A549 (cell line): ENCODE results near the gene CD109. TPM values are rescaled to one million over a fixed set of nuclear protein-coding genes. Genes with fewer than 3 reads are reported as not detected.

Source experiments
- ATAC-seq, 2 experiments: fragments of 200-7000 bp in 1 of 2; fragments of >200 bp in 1 of 2; cut with Nextera tagmentation in 1 of 2; cut with Tn5 transposase in 1 of 2; 3 replicates each; pipeline versions ENCODE4 v1.8.0 to v1.9.1; 2018 to 2020; ENCODE audit warnings: mild to moderate bottlenecking in 1 of 2, moderate library complexity in 1 of 2
- CTCF ChIA-PET: fragments of 300-600 bp; sonication (Branson Sonifier 250); formaldehyde crosslinking; extraction: SDS; loops from one replicate; lab custom pipeline; 2021; ENCODE audit warnings: antibody characterized with exemption, inconsistent platforms; lab: Yijun Ruan, JAX
- POLR2A ChIA-PET: fragments of 350-600 bp; formaldehyde crosslinking; extraction: SDS; loops from one replicate; lab custom pipeline; 2021; ENCODE audit warnings: antibody characterized with exemption, inconsistent platforms; lab: Yijun Ruan, JAX
- DNase-seq, 2 experiments: peaks; one replicate each; pipeline versions ENCODE4 v3.0.0 to v3.0.0-alpha.2; 2011 to 2016; ENCODE audit warnings: low read depth in 1 of 2, low spot score in 1 of 2
- FAIRE-seq: peaks from 2 replicates; lab custom pipeline; 2011; peaks lifted over from hg19 to GRCh38; lab: Jason Lieb, UNC
- H3K27ac ChIP-seq, 2 experiments: fragments of >200 bp; sonication (Bioruptor Twin); formaldehyde crosslinking; 3 replicates each; pipeline ENCODE4 v1.5.1; 2016 to 2017
- H3K4me1 ChIP-seq: fragments of >200 bp; sonication (Bioruptor Twin); formaldehyde crosslinking; 3 replicates; pipeline ENCODE4 v1.6.1; 2016
- H3K4me2 ChIP-seq: fragments of >200 bp; sonication (Bioruptor Twin); formaldehyde crosslinking; 3 replicates; pipeline ENCODE4 v1.6.1; 2016
- H3K4me3 ChIP-seq: fragments of >200 bp; sonication (Bioruptor Twin); formaldehyde crosslinking; 3 replicates; pipeline ENCODE4 v1.5.1; 2016
- H3K9me3 ChIP-seq: fragments of >200 bp; sonication (Bioruptor Twin); formaldehyde crosslinking; 3 replicates; pipeline ENCODE4 v1.6.1; 2016
- CEBPB ChIP-seq, 2 experiments: fragments of >200 bp in 1 of 2; sonication (Bioruptor Twin) in 1 of 2; formaldehyde crosslinking in 1 of 2; IDR thresholded peaks; 2 replicates each; pipeline ENCODE4 v1.6.1; 2012 to 2016
- CHD2 ChIP-seq: fragments of 150-350 bp; IDR thresholded peaks from 2 replicates; pipeline ENCODE4 v1.6.1; 2014; ENCODE audit warnings: low read length; ENCODE audit not compliant: partially characterized antibody
- CHD4 ChIP-seq: fragments of 200-600 bp; sonication (generic); IDR thresholded peaks from 2 replicates; pipeline ENCODE4 v1.6.1; 2016; ENCODE audit warnings: antibody characterized with exemption, mild to moderate bottlenecking, borderline replicate concordance
- FOSL2 ChIP-seq, 2 experiments: fragments of 450-650 bp in 1 of 2; fragments of >200 bp in 1 of 2; sonication (Bioruptor Twin) in 1 of 2; formaldehyde crosslinking; IDR thresholded peaks; 2 replicates each; pipeline versions ENCODE4 v1.5.0 to v1.6.1; 2016 to 2020; ENCODE audit warnings: mild to moderate bottlenecking in 1 of 2, moderate library complexity in 1 of 2
- HOXA7 ChIP-seq: fragments of 250-450 bp; sonication (Bioruptor Pico); IDR thresholded peaks from 2 replicates; pipeline ENCODE4 v1.5.0; 2020; ENCODE audit warnings: mild to moderate bottlenecking, moderate library complexity
- HOXB5 ChIP-seq: fragments of 250-450 bp; sonication (Bioruptor Pico); IDR thresholded peaks from 2 replicates; pipeline ENCODE4 v1.5.0; 2020; ENCODE audit warnings: mild to moderate bottlenecking, moderate library complexity
- MYC ChIP-seq: IDR thresholded peaks from 2 replicates; pipeline ENCODE4 v1.6.1; 2012; ENCODE audit warnings: mild to moderate bottlenecking, inconsistent platforms, low read length, improper control_type of control experiment, borderline replicate concordance
- NFE2L2 ChIP-seq: fragments of 150-350 bp; conservative IDR thresholded peaks from 2 replicates; pipeline ENCODE4 v1.6.1; 2014; ENCODE audit warnings: low read length
- NR3C1 ChIP-seq: fragments of >200 bp; sonication (Bioruptor Twin); formaldehyde crosslinking; IDR thresholded peaks from 3 replicates; pipeline ENCODE4 v1.6.1; 2017
- POLR2AphosphoS2 ChIP-seq: conservative IDR thresholded peaks from 2 replicates; pipeline ENCODE4 v1.6.1; 2012; ENCODE audit warnings: low read length, improper control_type of control experiment, inconsistent platforms
- RARB ChIP-seq: fragments of 250-450 bp; sonication (Bioruptor Pico); IDR thresholded peaks from 2 replicates; pipeline ENCODE4 v1.8.0; 2021; ENCODE audit warnings: mild to moderate bottlenecking, moderate library complexity
- REST ChIP-seq: fragments of 200-600 bp; sonication (generic); IDR thresholded peaks from 2 replicates; pipeline ENCODE4 v1.6.1; 2016; ENCODE audit warnings: antibody characterized with exemption, mild to moderate bottlenecking, moderate library complexity
- SMC3 ChIP-seq: fragments of >200 bp; sonication (Bioruptor Twin); formaldehyde crosslinking; IDR thresholded peaks from 3 replicates; pipeline ENCODE4 v1.6.1; 2018; ENCODE audit warnings: inconsistent platforms
- USF2 ChIP-seq: fragments of 450-650 bp; IDR thresholded peaks from 2 replicates; pipeline ENCODE4 v1.6.1; 2014; ENCODE audit warnings: antibody characterized with exemption
- WGBS: methylation state at CpG from one replicate; pipeline ENCODE4 v1.1.6; 2017; ENCODE audit errors: missing lambda C conversion rate; 5-methylcytosine and 5-hydroxymethylcytosine counted together
- polyA plus RNA-seq, 4 experiments: library from polyadenylated mRNA; depleted of rRNA in 3 of 4; stranded (reverse); fragments of >200 nt; fragmentation: RNase III in 1 of 4; extraction: RNeasy Plus Mini Kit Qiagen cat#74134 plus additional on column Dnase treatment in 1 of 4; gene quantifications; 2 replicates in 3 of 4; 3 replicates in 1 of 4; pipeline ENCODE4 v1.2.3, GENCODE V29; 2011 to 2017
- TF ChIP-seq, protein P1 (sequence below): fragments of 250-450 bp; sonication (Bioruptor Pico); IDR thresholded peaks from 2 replicates; pipeline ENCODE4 v1.5.0; 2021; ENCODE audit warnings: mild to moderate bottlenecking, moderate library complexity, borderline replicate concordance
- TF ChIP-seq, protein P2 (sequence below): IDR thresholded peaks from 2 replicates; pipeline ENCODE4 v1.6.1; 2012

CD109 gene
- polyA plus RNA-seq, 2 of the 4 experiments (the other 2 are of a cell fraction): 18.3 to 56.7 TPM

DNA sequence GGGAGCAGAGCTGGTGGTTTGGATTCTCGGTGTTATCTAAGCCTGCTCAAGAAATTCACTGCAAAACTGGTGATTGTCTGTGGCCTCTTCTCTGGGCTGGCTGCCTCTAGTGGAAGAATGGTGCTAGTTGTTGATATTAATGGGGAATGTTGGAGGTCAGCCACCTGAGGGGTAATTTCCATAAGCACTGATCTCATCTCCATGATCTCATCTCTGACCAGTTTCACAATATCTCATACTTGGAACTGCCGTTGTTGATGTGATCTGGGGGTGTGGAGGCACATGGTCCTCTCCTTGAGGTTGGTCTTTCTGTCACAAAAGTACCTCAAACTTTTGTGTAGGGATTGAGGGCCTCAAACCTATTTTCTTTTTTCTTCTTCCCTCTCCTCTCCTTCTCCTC lies 102.6 kb downstream of the CD109 start:
- no peak overlapping the region for H3K27ac ChIP-seq
- peaks cover 33% of the 10 kb centered on the region for H3K4me1 ChIP-seq
- ChIA-PET POLR2A (no interaction called here), CTCF (no interaction called here)
- no peaks in the 10 kb centered on the region for H3K9me3 ChIP-seq
- WGBS: 50% methylated on average over 2 of the region's 2 CpGs
- DNase-seq: peak; percentile 31 to 57
- H3K4me3 ChIP-seq: no peak overlapping the region
- no peak for FAIRE-seq
- TF ChIP-seq FOSL2 (IDR thresholded peaks at IDR 0.05): no peak
- TF ChIP-seq FOSL2 (CRISPR knock-in tag; IDR thresholded peaks at IDR 0.05): 0 out of 2 replicates have a peak, but pooled peaks have one; percentile 8
- TF ChIP-seq MYC: no peak
- no peak for TF ChIP-seq CEBPB (IDR thresholded peaks at IDR 0.05)
- no peak for TF ChIP-seq POLR2AphosphoS2
- no peak for TF ChIP-seq HOXB5
- ATAC-seq: peak; percentile 76 to 80
- H3K4me2 ChIP-seq: no peak overlapping the region

GRCh38 chr6:73800997-73801396 lies 105.0 kb downstream of the CD109 start:
- no peak for ATAC-seq
- TF ChIP-seq USF2: no peak
- Histone ChIP-seq H3K9me3 (no peaks in the 10 kb centered on the region), H3K4me2 (no peak overlapping the region), H3K4me1 (peaks cover 39% of the 10 kb centered on the region), H3K4me3 (no peak overlapping the region), H3K27ac (no peak overlapping the region)
- 81% methylated on average over 1 of the region's 1 CpG for WGBS
- no peak for DNase-seq
- ChIA-PET CTCF (no interaction called here), POLR2A (no interaction called here)
- no peak for FAIRE-seq

DNA sequence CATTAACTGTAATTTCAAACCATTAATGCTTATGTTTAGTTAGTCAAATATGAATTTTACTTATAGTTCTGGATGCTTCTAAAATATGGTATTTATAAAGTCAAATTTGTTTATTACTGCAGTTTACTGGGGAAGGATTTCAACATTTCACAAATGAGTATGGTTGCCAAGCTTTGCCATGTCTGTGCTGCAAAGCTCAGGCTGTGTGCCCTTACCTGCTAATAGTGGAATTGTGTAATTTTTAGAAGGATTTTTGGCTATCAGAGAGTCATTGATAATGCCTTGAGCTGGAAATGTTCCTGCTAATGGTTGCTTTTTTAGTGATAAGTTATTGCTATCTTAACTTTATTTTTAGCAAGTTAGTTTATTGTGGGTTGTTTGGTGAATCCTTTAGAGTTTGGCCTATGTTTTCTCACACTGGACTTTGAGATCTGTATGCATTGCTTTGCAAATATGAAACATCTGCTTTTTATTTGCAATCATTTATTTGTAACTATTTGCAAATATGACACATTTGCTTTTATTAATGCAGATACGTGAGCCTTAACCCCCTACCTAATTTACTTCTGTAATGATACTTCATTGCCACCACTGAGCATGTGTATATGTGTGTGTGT lies 105.8 kb downstream of the CD109 start:
- H3K4me1 ChIP-seq: peaks cover 39% of the 10 kb centered on the region
- WGBS: 53% methylated on average over 1 of the region's 1 CpG
- H3K4me3 ChIP-seq: no peak overlapping the region
- H3K9me3 ChIP-seq: no peaks in the 10 kb centered on the region
- no peak overlapping the region for H3K27ac ChIP-seq
- CTCF ChIA-PET: no interaction called here
- no peak for FAIRE-seq
- H3K4me2 ChIP-seq: peak overlapping the region; percentile 7; the same call in 2 of the 3 replicates
- no peak for ATAC-seq
- TF ChIP-seq REST: no peak
- TF ChIP-seq NFE2L2: no peak
- TF ChIP-seq CHD4: no peak
- TF ChIP-seq, protein P1, sequence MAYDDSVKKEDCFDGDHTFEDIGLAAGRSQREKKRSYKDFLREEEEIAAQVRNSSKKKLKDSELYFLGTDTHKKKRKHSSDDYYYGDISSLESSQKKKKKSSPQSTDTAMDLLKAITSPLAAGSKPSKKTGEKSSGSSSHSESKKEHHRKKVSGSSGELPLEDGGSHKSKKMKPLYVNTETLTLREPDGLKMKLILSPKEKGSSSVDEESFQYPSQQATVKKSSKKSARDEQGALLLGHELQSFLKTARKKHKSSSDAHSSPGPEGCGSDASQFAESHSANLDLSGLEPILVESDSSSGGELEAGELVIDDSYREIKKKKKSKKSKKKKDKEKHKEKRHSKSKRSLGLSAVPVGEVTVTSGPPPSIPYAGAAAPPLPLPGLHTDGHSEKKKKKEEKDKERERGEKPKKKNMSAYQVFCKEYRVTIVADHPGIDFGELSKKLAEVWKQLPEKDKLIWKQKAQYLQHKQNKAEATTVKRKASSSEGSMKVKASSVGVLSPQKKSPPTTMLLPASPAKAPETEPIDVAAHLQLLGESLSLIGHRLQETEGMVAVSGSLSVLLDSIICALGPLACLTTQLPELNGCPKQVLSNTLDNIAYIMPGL (CRISPR knock-in tag): no peak
- no peak for TF ChIP-seq HOXA7 (CRISPR knock-in tag)
- no peak for TF ChIP-seq RARB
- no peak for TF ChIP-seq SMC3
- TF ChIP-seq NR3C1: no peak
- TF ChIP-seq CHD2: no peak
- TF ChIP-seq, protein P2, sequence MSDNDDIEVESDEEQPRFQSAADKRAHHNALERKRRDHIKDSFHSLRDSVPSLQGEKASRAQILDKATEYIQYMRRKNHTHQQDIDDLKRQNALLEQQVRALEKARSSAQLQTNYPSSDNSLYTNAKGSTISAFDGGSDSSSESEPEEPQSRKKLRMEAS: no peak
- DNase-seq: no peak
- POLR2A ChIA-PET: no interaction called here
